ENCODE measurements around the gene BAIAP2.
"Not testable (repeated sequence)": the region's sequence is repeated elsewhere in the genome, so short reads cannot be mapped to it uniquely, and the experiment has no call there.

Gene BAIAP2

GRCh38 chr17:81073967-81074839 lies 39.3 kb downstream of the BAIAP2 start:
- H3K4me3 ChIP-seq (ENCODE audit: low read depth, low read length), result no peak overlapping the region
- TF ChIP-seq, protein P1, sequence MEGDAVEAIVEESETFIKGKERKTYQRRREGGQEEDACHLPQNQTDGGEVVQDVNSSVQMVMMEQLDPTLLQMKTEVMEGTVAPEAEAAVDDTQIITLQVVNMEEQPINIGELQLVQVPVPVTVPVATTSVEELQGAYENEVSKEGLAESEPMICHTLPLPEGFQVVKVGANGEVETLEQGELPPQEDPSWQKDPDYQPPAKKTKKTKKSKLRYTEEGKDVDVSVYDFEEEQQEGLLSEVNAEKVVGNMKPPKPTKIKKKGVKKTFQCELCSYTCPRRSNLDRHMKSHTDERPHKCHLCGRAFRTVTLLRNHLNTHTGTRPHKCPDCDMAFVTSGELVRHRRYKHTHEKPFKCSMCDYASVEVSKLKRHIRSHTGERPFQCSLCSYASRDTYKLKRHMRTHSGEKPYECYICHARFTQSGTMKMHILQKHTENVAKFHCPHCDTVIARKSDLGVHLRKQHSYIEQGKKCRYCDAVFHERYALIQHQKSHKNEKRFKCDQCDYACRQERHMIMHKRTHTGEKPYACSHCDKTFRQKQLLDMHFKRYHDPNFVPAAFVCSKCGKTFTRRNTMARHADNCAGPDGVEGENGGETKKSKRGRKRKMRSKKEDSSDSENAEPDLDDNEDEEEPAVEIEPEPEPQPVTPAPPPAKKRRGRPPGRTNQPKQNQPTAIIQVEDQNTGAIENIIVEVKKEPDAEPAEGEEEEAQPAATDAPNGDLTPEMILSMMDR (conservative IDR thresholded peaks at IDR 0.05; ENCODE audit: low read depth, low read length), result no peak
- DNase-seq (ENCODE audit: low read depth), result no peak

GRCh38 chr17:81074875-81075274 lies 39.9 kb downstream of the BAIAP2 start:
- H3K4me3 ChIP-seq (ENCODE audit: low read depth, low read length), result no peak overlapping the region
- no peak for DNase-seq (ENCODE audit: low read depth)
- TF ChIP-seq, protein P1 (conservative IDR thresholded peaks at IDR 0.05; ENCODE audit: low read depth, low read length), result no peak

GRCh38 chr17:81075307-81075706 lies 40.4 kb downstream of the BAIAP2 start:
- no peak for DNase-seq (ENCODE audit: low read depth)
- TF ChIP-seq, protein P1 (conservative IDR thresholded peaks at IDR 0.05; ENCODE audit: low read depth, low read length), result no peak
- no peak overlapping the region for H3K4me3 ChIP-seq (ENCODE audit: low read depth, low read length)

- DNase-seq (ENCODE audit: low read depth), result no peak
- TF ChIP-seq, protein P1 (conservative IDR thresholded peaks at IDR 0.05; ENCODE audit: low read depth, low read length), result no peak
- H3K4me3 ChIP-seq (ENCODE audit: low read depth, low read length), result no peak overlapping the region
Observed at GRCh38 chr17:81076141-81076679, 41.3 kb downstream of the BAIAP2 start.

DNA sequence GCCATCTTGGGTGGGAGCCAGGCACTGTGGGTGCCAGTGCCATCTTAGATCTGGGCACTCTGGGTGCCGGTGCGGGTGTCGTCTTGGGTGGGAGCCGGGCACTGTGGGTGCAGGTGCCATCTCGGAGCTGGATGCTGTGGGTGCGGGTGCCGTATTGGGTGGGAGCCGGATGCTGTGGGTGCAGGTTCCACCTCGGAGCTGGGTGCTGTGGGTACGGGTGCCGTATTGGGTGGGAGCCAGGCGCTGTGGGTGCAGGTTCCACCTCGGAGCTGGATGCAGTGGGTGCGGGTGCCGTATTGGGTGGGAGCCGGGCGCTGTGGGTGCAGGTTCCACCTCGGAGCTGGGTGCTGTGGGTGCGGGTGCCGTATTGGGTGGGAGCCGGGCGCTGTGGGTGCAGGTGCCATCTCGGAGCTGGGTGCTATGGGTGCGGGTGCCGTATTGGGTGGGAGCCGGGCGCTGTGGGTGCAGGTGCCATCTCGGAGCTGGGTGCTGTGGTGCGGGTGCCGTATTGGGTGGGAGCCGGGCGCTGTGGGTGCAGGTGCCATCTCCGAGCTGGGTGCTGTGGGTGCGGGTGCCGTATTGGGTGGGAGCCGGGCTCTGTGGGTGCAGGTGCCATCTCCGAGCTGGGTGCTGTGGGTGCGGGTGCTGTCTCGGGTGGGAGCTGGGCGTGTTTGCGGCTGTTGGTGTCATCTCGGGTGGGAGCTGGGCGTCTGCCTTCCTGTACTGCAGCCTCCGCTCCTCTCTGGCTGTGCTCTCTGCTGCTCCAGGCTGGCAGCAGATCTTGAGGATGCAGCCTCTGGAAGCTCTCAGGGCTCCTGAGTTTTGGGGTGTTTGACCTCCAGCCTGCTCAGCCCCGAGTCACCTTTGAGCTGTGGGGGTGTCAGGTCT lies 43.3 kb downstream of the BAIAP2 start:
- not testable (repeated sequence) for DNase-seq (ENCODE audit: low read depth); H3K4me3 ChIP-seq (ENCODE audit: low read depth, low read length)

DNA sequence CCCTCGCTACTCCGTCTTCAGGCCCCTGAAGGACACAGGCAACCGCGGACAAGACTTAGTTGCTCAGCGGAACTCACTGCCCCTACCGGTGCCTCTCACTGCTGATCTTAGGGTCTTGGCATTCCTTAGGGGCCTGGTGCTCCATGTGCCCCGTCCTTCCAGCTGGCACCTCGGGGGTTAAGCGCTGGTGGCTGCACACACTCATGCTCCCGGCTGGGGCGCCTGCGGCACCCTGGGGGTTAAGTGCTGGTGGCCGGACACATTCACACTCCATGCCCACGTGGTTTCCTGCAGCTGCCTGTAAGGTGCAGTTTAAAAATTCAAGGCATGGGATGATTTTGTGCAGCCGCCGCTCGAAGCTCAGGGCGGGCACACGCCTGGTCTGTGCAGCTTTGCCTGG lies 45.1 kb downstream of the BAIAP2 start:
- H3K4me3 ChIP-seq (ENCODE audit: low read depth, low read length), result no peak overlapping the region
- TF ChIP-seq, protein P1 (conservative IDR thresholded peaks at IDR 0.05; ENCODE audit: low read depth, low read length), result no peak
- no peak for DNase-seq (ENCODE audit: low read depth)

Measured in choroid plexus epithelial cell (primary cell).